Thyroid gland (tissue), 4 donors: ENCODE data around the gene METTL26. TPM values are rescaled to one million over a fixed set of nuclear protein-coding genes. Genes with fewer than 3 reads are reported as not detected.

Experiments
- DNase-seq, 2 donors: peaks; one replicate each; pipeline ENCODE4 v3.0.0-alpha.2; 2019
- H3K27ac ChIP-seq, 3 donors: fragments of 200-600 bp; sonication (generic); 1 replicate in 2 of 3; 2 replicates in 1 of 3; pipeline ENCODE4 v1.5.1; 2016 to 2019; ENCODE audit warnings: mild to moderate bottlenecking in 1 of 3, moderate library complexity in 1 of 3
- H3K27me3 ChIP-seq: fragments of 200-600 bp; sonication (generic); one replicate; pipeline ENCODE4 v1.5.1; 2019
- H3K36me3 ChIP-seq, 2 donors: fragments of 200-600 bp; sonication (generic); one replicate each; pipeline ENCODE4 v1.5.1; 2016 to 2019
- H3K4me1 ChIP-seq, 2 donors: fragments of 200-600 bp; sonication (generic); one replicate each; pipeline ENCODE4 v1.5.1; 2017 to 2019
- H3K4me3 ChIP-seq, 3 donors: fragments of 200-600 bp; sonication (generic); replicated peaks in 1 of 3; 1 replicate in 2 of 3; 2 replicates in 1 of 3; pipeline ENCODE4 v1.5.1; 2016; ENCODE audit warnings: mild to moderate bottlenecking in 1 of 3
- H3K9me3 ChIP-seq: fragments of 200-600 bp; sonication (generic); one replicate; pipeline ENCODE4 v1.5.1; 2017
- POLR2A ChIP-seq, 2 donors: fragments of 450-650 bp; IDR thresholded peaks; one replicate each; pipeline ENCODE4 v1.6.1; 2017; ENCODE audit warnings: antibody characterized with exemption in 2 of 2, mild to moderate bottlenecking in 2 of 2, moderate library complexity in 1 of 2
- whole genome bisulfite sequencing, 2 donors: methylation state at CpG; one replicate each; pipeline ENCODE4 v1.1.5; 2017; 5-methylcytosine and 5-hydroxymethylcytosine counted together
- intact Hi-C: fragments of 100-400 bp; cut with DNase I; formaldehyde crosslinking; loops from one replicate; pipeline ENCODE4 v1.15.1; 2023
- total RNA-seq, 4 donors: library from RNA; depleted of rRNA; stranded (reverse); fragments of >200 nt; gene quantifications; one replicate each; pipeline ENCODE4 v1.2.3, GENCODE V29; 2016
- TF ChIP-seq, protein P1 (sequence below), 6 experiments: fragments of 200-600 bp in 3 of 6; fragments of 450-650 bp in 3 of 6; sonication (generic) in 3 of 6; IDR thresholded peaks; one replicate each; pipeline ENCODE4 v1.5.1; 2016 to 2019; ENCODE audit warnings: antibody characterized with exemption in 6 of 6, mild to moderate bottlenecking in 2 of 6, inconsistent platforms in 1 of 6, moderate library complexity in 1 of 6

METTL26 gene
- total RNA-seq, 4 donors from 2014 or later, result 54.2 to 180 (median 115) TPM

- no peak overlapping the region for H3K27ac ChIP-seq
- H3K9me3 ChIP-seq, result no peaks in the 10 kb centered on the region
- H3K4me3 ChIP-seq, result no peak overlapping the region
- intact Hi-C loops, result no loop called here
- TF ChIP-seq POLR2A (IDR thresholded peaks at IDR 0.05), result no peak
- TF ChIP-seq, protein P1, sequence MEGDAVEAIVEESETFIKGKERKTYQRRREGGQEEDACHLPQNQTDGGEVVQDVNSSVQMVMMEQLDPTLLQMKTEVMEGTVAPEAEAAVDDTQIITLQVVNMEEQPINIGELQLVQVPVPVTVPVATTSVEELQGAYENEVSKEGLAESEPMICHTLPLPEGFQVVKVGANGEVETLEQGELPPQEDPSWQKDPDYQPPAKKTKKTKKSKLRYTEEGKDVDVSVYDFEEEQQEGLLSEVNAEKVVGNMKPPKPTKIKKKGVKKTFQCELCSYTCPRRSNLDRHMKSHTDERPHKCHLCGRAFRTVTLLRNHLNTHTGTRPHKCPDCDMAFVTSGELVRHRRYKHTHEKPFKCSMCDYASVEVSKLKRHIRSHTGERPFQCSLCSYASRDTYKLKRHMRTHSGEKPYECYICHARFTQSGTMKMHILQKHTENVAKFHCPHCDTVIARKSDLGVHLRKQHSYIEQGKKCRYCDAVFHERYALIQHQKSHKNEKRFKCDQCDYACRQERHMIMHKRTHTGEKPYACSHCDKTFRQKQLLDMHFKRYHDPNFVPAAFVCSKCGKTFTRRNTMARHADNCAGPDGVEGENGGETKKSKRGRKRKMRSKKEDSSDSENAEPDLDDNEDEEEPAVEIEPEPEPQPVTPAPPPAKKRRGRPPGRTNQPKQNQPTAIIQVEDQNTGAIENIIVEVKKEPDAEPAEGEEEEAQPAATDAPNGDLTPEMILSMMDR (IDR thresholded peaks at IDR 0.05), result no peak
- no peak for DNase-seq
- peaks cover 33 to 44% of the 10 kb centered on the region in 2 donors for H3K36me3 ChIP-seq
- WGBS, 2 donors, result 90% methylated on average over 11 of the region's 18 CpGs; no CpG with 5 or more reads in 1 of the 2 donors
- H3K27me3 ChIP-seq, result no peaks in the 10 kb centered on the region
- peaks cover 11 to 21% of the 10 kb centered on the region in 2 donors for H3K4me1 ChIP-seq
Observed at GRCh38 chr16:673399-673991, 37.4 kb upstream of the METTL26 start.

GRCh38 chr16:672851-673250, 36.7 kb upstream of the METTL26 start:
- DNase-seq, result no peak
- intact Hi-C loops, result no loop called here
- Histone ChIP-seq H3K4me1 (peaks cover 12 to 21% of the 10 kb centered on the region in 2 donors), H3K27ac (no peak overlapping the region), H3K9me3 (no peaks in the 10 kb centered on the region), H3K36me3 (peaks cover 33 to 44% of the 10 kb centered on the region in 2 donors), H3K27me3 (no peaks in the 10 kb centered on the region), H3K4me3 (no peak overlapping the region)
- 96 to 97% methylated on average over 20 of the region's 21 CpGs for whole genome bisulfite sequencing, 2 donors
- no peak for TF ChIP-seq POLR2A (IDR thresholded peaks at IDR 0.05)
- TF ChIP-seq, protein P1 (IDR thresholded peaks at IDR 0.05), result no peak

GRCh38 chr16:672371-672770, 36.3 kb upstream of the METTL26 start:
- 93% methylated on average over 8 of the region's 19 CpGs; no CpG with 5 or more reads in 1 of the 2 donors for WGBS, 2 donors
- no peak overlapping the region for H3K27ac ChIP-seq
- no peaks in the 10 kb centered on the region for H3K27me3 ChIP-seq
- H3K4me1 ChIP-seq, result peaks cover 12 to 25% of the 10 kb centered on the region in 2 donors
- peaks cover 33 to 44% of the 10 kb centered on the region in 2 donors for H3K36me3 ChIP-seq
- H3K4me3 ChIP-seq, result no peak overlapping the region
- no peak for DNase-seq
- intact Hi-C loops, result no loop called here
- no peaks in the 10 kb centered on the region for H3K9me3 ChIP-seq
- TF ChIP-seq POLR2A (IDR thresholded peaks at IDR 0.05), result no peak

DNA sequence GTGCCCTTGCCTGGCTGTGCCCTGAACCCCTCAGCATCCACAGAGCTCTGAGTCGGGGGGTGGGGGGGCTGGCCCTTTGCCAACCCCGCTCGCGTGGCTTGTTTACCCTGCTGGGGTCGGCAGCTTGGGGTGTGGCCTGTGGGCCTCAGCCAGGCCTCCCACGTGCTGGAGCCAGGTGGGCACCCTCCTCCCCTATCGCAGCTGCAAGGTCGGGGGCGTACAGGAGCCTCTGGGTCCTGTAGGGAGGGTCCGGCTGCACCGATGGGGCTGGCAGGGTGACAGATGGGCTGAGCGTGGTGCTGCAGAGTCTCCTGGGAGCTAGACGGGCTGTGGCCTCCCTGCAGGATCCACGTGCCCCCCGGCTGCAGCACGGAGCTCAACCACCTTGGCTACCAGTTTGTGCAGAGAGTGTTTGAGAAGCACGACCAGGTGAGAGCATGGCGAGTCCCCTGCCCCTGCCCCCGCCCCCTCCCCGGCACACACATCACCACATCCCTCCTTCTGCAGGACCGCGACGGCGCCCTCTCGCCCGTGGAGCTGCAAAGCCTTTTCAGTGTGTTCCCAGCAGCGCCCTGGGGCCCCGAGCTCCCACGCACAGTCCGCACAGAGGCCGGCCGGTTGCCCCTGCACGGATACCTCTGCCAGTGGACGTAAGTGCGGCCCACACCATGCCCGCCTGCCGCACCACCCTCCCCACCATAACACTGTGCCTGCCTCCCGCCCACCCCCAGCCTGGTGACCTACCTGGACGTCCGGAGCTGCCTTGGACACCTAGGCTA, 35.4 kb upstream of the METTL26 start:
- Histone ChIP-seq H3K27ac (no peak overlapping the region), H3K4me1 (peaks cover 12 to 28% of the 10 kb centered on the region in 2 donors), H3K27me3 (no peaks in the 10 kb centered on the region), H3K9me3 (no peaks in the 10 kb centered on the region), H3K4me3 (no peak overlapping the region), H3K36me3 (peaks cover 33 to 44% of the 10 kb centered on the region in 2 donors)
- TF ChIP-seq POLR2A (IDR thresholded peaks at IDR 0.05), result no peak
- TF ChIP-seq, protein P1 (IDR thresholded peaks at IDR 0.05), result no peak
- intact Hi-C loops, result no loop called here
- WGBS, 2 donors, result 93 to 95% methylated on average over 18 to 32 of the region's 40 CpGs
- no peak for DNase-seq

DNA sequence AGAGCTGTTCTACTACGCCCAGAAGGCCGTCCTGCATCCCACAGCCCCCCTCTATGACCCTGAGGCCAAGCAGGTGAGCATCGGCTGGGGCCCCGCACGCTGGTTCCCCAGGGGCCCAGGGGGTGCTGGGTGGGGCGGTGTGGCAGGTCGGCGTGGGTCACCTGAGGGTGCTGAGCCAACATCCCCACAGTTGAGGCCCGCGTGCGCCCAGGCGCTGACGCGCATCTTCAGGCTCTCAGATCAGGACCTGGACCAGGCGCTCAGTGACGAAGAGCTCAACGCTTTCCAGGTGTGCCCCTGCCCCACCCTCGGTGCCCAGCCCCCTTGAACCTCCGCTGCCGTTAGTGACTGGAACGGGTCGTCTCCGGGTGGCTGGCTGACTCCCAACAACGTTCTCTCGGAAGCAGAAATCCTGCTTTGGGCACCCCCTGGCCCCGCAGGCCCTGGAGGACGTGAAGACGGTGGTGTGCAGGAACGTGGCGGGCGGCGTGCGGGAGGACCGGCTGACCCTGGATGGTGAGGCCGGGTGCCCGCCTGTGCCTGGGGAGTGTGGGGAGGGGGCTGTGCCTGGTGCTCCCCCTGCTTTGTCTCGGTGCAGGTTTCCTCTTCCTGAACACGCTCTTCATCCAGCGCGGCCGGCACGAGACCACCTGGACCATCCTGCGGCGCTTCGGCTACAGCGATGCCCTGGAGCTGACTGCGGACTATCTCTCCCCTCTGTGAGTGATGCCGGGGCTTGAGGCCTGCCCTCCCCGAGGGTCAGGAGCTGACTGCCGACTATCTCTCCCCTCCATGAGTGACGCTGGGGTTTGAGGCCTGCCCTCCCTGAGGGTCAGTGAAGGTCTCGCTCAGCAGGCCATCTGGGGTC, 34.6 kb upstream of the METTL26 start:
- DNase-seq, result no peak
- Histone ChIP-seq H3K36me3 (peaks cover 33 to 44% of the 10 kb centered on the region in 2 donors), H3K4me1 (peaks cover 12 to 24% of the 10 kb centered on the region in 2 donors), H3K27me3 (no peaks in the 10 kb centered on the region), H3K4me3 (no peak overlapping the region), H3K27ac (no peak overlapping the region), H3K9me3 (no peaks in the 10 kb centered on the region)
- TF ChIP-seq, protein P1 (IDR thresholded peaks at IDR 0.05), result no peak
- no peak for TF ChIP-seq POLR2A (IDR thresholded peaks at IDR 0.05)
- WGBS, 2 donors, result 72 to 94% methylated on average over 7 to 30 of the region's 52 CpGs
- intact Hi-C loops, result no loop called here
